Stomach smooth muscle (tissue), 2 donors: ENCODE results near the gene JPT2.

Source experiments
- H3K27ac ChIP-seq: one replicate; pipeline ENCODE4 v1.7.0; 2013; ENCODE audit warnings: mild to moderate bottlenecking, low read length, inconsistent platforms
- H3K27me3 ChIP-seq, 2 donors: one replicate each; pipeline ENCODE4 v1.7.0; 2013; ENCODE audit warnings: low read length in 2 of 2; ENCODE audit not compliant: insufficient read depth in 2 of 2, control insufficient read depth in 1 of 2
- H3K36me3 ChIP-seq, 2 donors: one replicate each; pipeline ENCODE4 v1.7.0; 2013; ENCODE audit warnings: low read length in 2 of 2; ENCODE audit not compliant: control insufficient read depth in 2 of 2, insufficient read depth in 2 of 2
- H3K4me1 ChIP-seq: one replicate; pipeline ENCODE4 v1.7.0; 2013; ENCODE audit warnings: low read length; ENCODE audit not compliant: control insufficient read depth, insufficient read depth
- H3K4me3 ChIP-seq, 2 donors: one replicate each; pipeline ENCODE4 v1.7.0; 2013; ENCODE audit warnings: low read length in 2 of 2
- H3K9ac ChIP-seq, 2 donors: one replicate each; pipeline ENCODE4 v1.7.0; 2013; ENCODE audit warnings: low read length in 2 of 2, mild to moderate bottlenecking in 1 of 2
- H3K9me3 ChIP-seq, 2 donors: one replicate each; pipeline ENCODE4 v1.7.0; 2013; ENCODE audit warnings: low read length in 2 of 2; ENCODE audit not compliant: control insufficient read depth in 2 of 2
- donor health status: healthy.
- donor health status: Pancreatic carcinoma.

Gene JPT2

GRCh38 chr16:1639282-1639681 is 38.8 kb upstream of the JPT2 start:
- H3K36me3 ChIP-seq, result peaks cover 46 to 64% of the 10 kb centered on the region in 2 donors
- H3K27ac ChIP-seq, result no peak overlapping the region
- no peak overlapping the region for H3K4me3 ChIP-seq
- no peaks in the 10 kb centered on the region for H3K4me1 ChIP-seq
- H3K27me3 ChIP-seq, result no peaks in the 10 kb centered on the region
- no peaks in the 10 kb centered on the region for H3K9me3 ChIP-seq
- H3K9ac ChIP-seq, result no peak overlapping the region

- no peaks in the 10 kb centered on the region for H3K4me1 ChIP-seq
- no peaks in the 10 kb centered on the region for H3K9me3 ChIP-seq
- no peak overlapping the region for H3K27ac ChIP-seq
- H3K4me3 ChIP-seq, result no peak overlapping the region
- peaks cover 41 to 66% of the 10 kb centered on the region in 2 donors for H3K36me3 ChIP-seq
- no peak overlapping the region for H3K9ac ChIP-seq
- H3K27me3 ChIP-seq, result no peaks in the 10 kb centered on the region
Observed at GRCh38 chr16:1639860-1640259, 38.2 kb upstream of the JPT2 start.

GRCh38 chr16:1640261-1640941 is 37.7 kb upstream of the JPT2 start:
- H3K9me3 ChIP-seq, result no peaks in the 10 kb centered on the region
- H3K27me3 ChIP-seq, result no peaks in the 10 kb centered on the region
- peaks cover 42 to 65% of the 10 kb centered on the region in 2 donors for H3K36me3 ChIP-seq
- no peak overlapping the region for H3K4me3 ChIP-seq
- no peaks in the 10 kb centered on the region for H3K4me1 ChIP-seq
- no peak overlapping the region for H3K27ac ChIP-seq
- no peak overlapping the region for H3K9ac ChIP-seq

- H3K9ac ChIP-seq, result no peak overlapping the region
- H3K36me3 ChIP-seq, result peaks cover 44 to 68% of the 10 kb centered on the region in 2 donors
- no peaks in the 10 kb centered on the region for H3K4me1 ChIP-seq
- no peak overlapping the region for H3K4me3 ChIP-seq
- no peak overlapping the region for H3K27ac ChIP-seq
- no peaks in the 10 kb centered on the region for H3K9me3 ChIP-seq
- no peaks in the 10 kb centered on the region for H3K27me3 ChIP-seq
Observed at GRCh38 chr16:1641261-1641660, 36.8 kb upstream of the JPT2 start.

- Histone ChIP-seq H3K9ac (no peak overlapping the region), H3K4me3 (no peak overlapping the region), H3K27me3 (no peaks in the 10 kb centered on the region), H3K36me3 (peaks cover 44 to 68% of the 10 kb centered on the region in 2 donors), H3K4me1 (no peaks in the 10 kb centered on the region), H3K9me3 (no peaks in the 10 kb centered on the region), H3K27ac (no peak overlapping the region)
Observed at GRCh38 chr16:1642148-1642547, 35.9 kb upstream of the JPT2 start.

- Histone ChIP-seq H3K9me3 (no peaks in the 10 kb centered on the region), H3K4me3 (no peak overlapping the region), H3K27me3 (no peaks in the 10 kb centered on the region), H3K9ac (no peak overlapping the region), H3K27ac (no peak overlapping the region), H3K36me3 (peaks cover 43 to 65% of the 10 kb centered on the region in 2 donors), H3K4me1 (no peaks in the 10 kb centered on the region)
Observed at GRCh38 chr16:1642753-1643152, 35.3 kb upstream of the JPT2 start.

- Histone ChIP-seq H3K27ac (no peak overlapping the region), H3K9me3 (no peaks in the 10 kb centered on the region), H3K36me3 (peaks cover 35 to 58% of the 10 kb centered on the region in 2 donors), H3K9ac (no peak overlapping the region), H3K27me3 (no peaks in the 10 kb centered on the region), H3K4me1 (no peaks in the 10 kb centered on the region), H3K4me3 (no peak overlapping the region)
Observed at GRCh38 chr16:1643521-1643920, 34.6 kb upstream of the JPT2 start.

GRCh38 chr16:1645914-1646525 is 32.1 kb upstream of the JPT2 start:
- no peaks in the 10 kb centered on the region for H3K27me3 ChIP-seq
- H3K4me3 ChIP-seq, result no peak overlapping the region
- H3K4me1 ChIP-seq, result no peaks in the 10 kb centered on the region
- H3K9ac ChIP-seq, result no peak overlapping the region
- H3K27ac ChIP-seq, result no peak overlapping the region
- peaks cover 17 to 45% of the 10 kb centered on the region in 2 donors for H3K36me3 ChIP-seq
- H3K9me3 ChIP-seq, result no peaks in the 10 kb centered on the region

GRCh38 chr16:1647856-1648255 is 30.2 kb upstream of the JPT2 start:
- no peaks in the 10 kb centered on the region for H3K9me3 ChIP-seq
- no peak overlapping the region for H3K4me3 ChIP-seq
- no peak overlapping the region for H3K27ac ChIP-seq
- H3K4me1 ChIP-seq, result no peaks in the 10 kb centered on the region
- H3K36me3 ChIP-seq, result peaks cover 14 to 41% of the 10 kb centered on the region in 2 donors
- H3K27me3 ChIP-seq, result no peaks in the 10 kb centered on the region
- H3K9ac ChIP-seq, result no peak overlapping the region

- Histone ChIP-seq H3K4me1 (no peaks in the 10 kb centered on the region), H3K9me3 (no peaks in the 10 kb centered on the region), H3K36me3 (peaks cover 22 to 43% of the 10 kb centered on the region in 2 donors), H3K9ac (no peak overlapping the region), H3K4me3 (no peak overlapping the region), H3K27ac (no peak overlapping the region), H3K27me3 (no peaks in the 10 kb centered on the region)
Observed at GRCh38 chr16:1650131-1650530, 27.9 kb upstream of the JPT2 start.
